Neuronal stem cell (in vitro differentiated cells): ENCODE results near the gene PRKCE.

ENCODE experiments used
- DNase-seq: peaks from one replicate; pipeline ENCODE4 v3.0.0-alpha.2; 2013; ENCODE audit warnings: low spot score
- H2AFZ ChIP-seq: one replicate; pipeline ENCODE4 v1.6.1; 2013; ENCODE audit warnings: mild to moderate bottlenecking, low read length, inconsistent platforms
- H2AK5ac ChIP-seq: 2 replicates; pipeline ENCODE4 v1.6.1; 2013; ENCODE audit warnings: low read depth, mild to moderate bottlenecking, inconsistent platforms, low read length, moderate library complexity, mixed read lengths
- H2BK120ac ChIP-seq: 2 replicates; pipeline ENCODE4 v1.6.1; 2013; ENCODE audit warnings: low read depth, mild to moderate bottlenecking, inconsistent platforms, low read length, moderate library complexity, mixed read lengths
- H2BK12ac ChIP-seq: one replicate; pipeline ENCODE4 v1.6.1; 2013; ENCODE audit warnings: low read length, inconsistent platforms
- H2BK15ac ChIP-seq: 2 replicates; pipeline ENCODE4 v1.6.1; 2013; ENCODE audit warnings: mild to moderate bottlenecking, low read length, inconsistent platforms, mixed read lengths
- H2BK5ac ChIP-seq: one replicate; pipeline ENCODE4 v1.6.1; 2013; ENCODE audit warnings: inconsistent platforms, mild to moderate bottlenecking, low read length, moderate library complexity
- H3K14ac ChIP-seq: one replicate; pipeline ENCODE4 v1.6.1; 2013; ENCODE audit warnings: low read length, inconsistent platforms
- H3K18ac ChIP-seq: 2 replicates; pipeline ENCODE4 v1.6.1; 2013; ENCODE audit warnings: low read length, inconsistent platforms
- H3K23ac ChIP-seq: 2 replicates; pipeline ENCODE4 v1.6.1; 2013; ENCODE audit warnings: low read depth, mild to moderate bottlenecking, mixed read lengths, low read length, inconsistent platforms; ENCODE audit not compliant: poor library complexity
- H3K27ac ChIP-seq: replicated peaks from 3 replicates; pipeline ENCODE4 v1.5.1; 2013; ENCODE audit warnings: low read length, inconsistent platforms
- H3K27me3 ChIP-seq, 3 experiments: 2 replicates each; pipeline ENCODE4 v1.6.1; 2013; ENCODE audit warnings: low read length in 3 of 3, mild to moderate bottlenecking in 2 of 3, inconsistent platforms in 1 of 3, low read depth in 1 of 3, mixed read lengths in 1 of 3, moderate library complexity in 1 of 3; ENCODE audit not compliant: control insufficient read depth in 3 of 3, insufficient read depth in 3 of 3
- H3K36me3 ChIP-seq, 2 donors: replicated peaks in 1 of 2; 2 replicates each; pipeline ENCODE4 v1.6.1; 2013; ENCODE audit warnings: low read length in 2 of 2; ENCODE audit not compliant: control insufficient read depth in 2 of 2, insufficient read depth in 2 of 2
- H3K4ac ChIP-seq: 2 replicates; pipeline ENCODE4 v1.6.1; 2013; ENCODE audit warnings: inconsistent platforms, mild to moderate bottlenecking, low read length, moderate library complexity
- H3K4me1 ChIP-seq, 2 donors: 1 replicate in 1 of 2; 2 replicates in 1 of 2; pipeline ENCODE4 v1.6.1; 2013; ENCODE audit warnings: low read length in 2 of 2, low read depth in 1 of 2; ENCODE audit not compliant: control insufficient read depth in 2 of 2, insufficient read depth in 1 of 2
- H3K4me2 ChIP-seq: one replicate; pipeline ENCODE4 v1.6.1; 2013; ENCODE audit warnings: mild to moderate bottlenecking, low read length, inconsistent platforms; ENCODE audit not compliant: insufficient read depth, poor library complexity, severe bottlenecking
- H3K4me3 ChIP-seq, 2 donors: 2 replicates each; pipeline ENCODE4 v1.5.1; 2013; ENCODE audit warnings: low read length in 2 of 2, mild to moderate bottlenecking in 2 of 2, inconsistent platforms in 1 of 2, moderate library complexity in 1 of 2
- H3K79me1 ChIP-seq: one replicate; pipeline ENCODE4 v1.6.1; 2013; ENCODE audit warnings: low read depth, mild to moderate bottlenecking, inconsistent platforms, low read length, moderate library complexity
- H3K9ac ChIP-seq: one replicate; pipeline ENCODE4 v1.6.1; 2013; ENCODE audit warnings: mild to moderate bottlenecking, low read depth, low read length, inconsistent platforms; ENCODE audit not compliant: poor library complexity
- H3K9me3 ChIP-seq, 2 donors: replicated peaks in 1 of 2; 2 replicates each; pipeline versions ENCODE3 to v1.6.1; 2013; ENCODE audit warnings: low read length in 2 of 2, mild to moderate bottlenecking in 2 of 2, inconsistent platforms in 1 of 2, low read depth in 1 of 2, mixed read lengths in 1 of 2, moderate library complexity in 1 of 2; ENCODE audit not compliant: control insufficient read depth in 2 of 2, insufficient read depth in 1 of 2
- H4K8ac ChIP-seq: one replicate; pipeline ENCODE4 v1.6.1; 2013; ENCODE audit warnings: low read depth, mild to moderate bottlenecking, inconsistent platforms, low read length, moderate library complexity
- H4K91ac ChIP-seq: one replicate; pipeline ENCODE4 v1.6.1; 2013; ENCODE audit warnings: low read length, low read depth, mild to moderate bottlenecking, inconsistent platforms; ENCODE audit not compliant: poor library complexity
- WGBS, 2 donors: extraction: QIAGEN DNeasy Blood & Tissue Kit; methylation state at CpG; one replicate each; pipeline ENCODE4 v1.1.7; 2013; ENCODE audit warnings: missing lambda C conversion rate in 2 of 2, mixed read lengths in 1 of 2; ENCODE audit not compliant: insufficient read length in 2 of 2, insufficient replicate concordance in 1 of 2; ENCODE audit errors: extremely low coverage in 2 of 2; 5-methylcytosine and 5-hydroxymethylcytosine counted together

PRKCE gene

DNA sequence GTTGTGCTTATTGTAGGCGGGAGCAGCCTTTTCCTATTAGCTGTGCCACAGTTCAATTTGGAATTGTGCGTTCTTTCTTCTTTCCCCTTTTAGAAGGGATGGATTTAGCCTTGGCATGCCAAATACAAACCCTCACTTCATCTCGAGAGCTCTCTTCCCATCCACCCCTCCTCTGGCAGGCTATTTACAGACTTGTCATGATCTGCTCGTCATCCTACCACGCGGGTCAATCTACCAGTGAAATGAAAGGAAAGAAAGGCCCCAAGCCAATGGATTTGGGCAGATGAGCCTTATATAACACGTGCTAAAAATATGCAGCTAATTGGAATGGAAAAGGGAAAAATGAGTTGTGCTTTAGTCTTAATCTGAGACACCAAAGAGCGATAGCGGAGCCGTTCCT lies 277.5 kb downstream of the PRKCE start:
- Histone ChIP-seq H3K4me2 (no peak overlapping the region), H3K27ac (no peak overlapping the region), H4K91ac (no peak overlapping the region), H2BK15ac (no peak overlapping the region), H3K79me1 (no peaks in the 10 kb centered on the region), H3K9ac (no peak overlapping the region), H4K8ac (no peak overlapping the region), H3K14ac (no peak overlapping the region), H3K27me3 (no peaks in the 10 kb centered on the region), H3K23ac (no peak overlapping the region), H3K9me3 (no peaks in the 10 kb centered on the region), H2BK5ac (no peak overlapping the region), H2AK5ac (no peak overlapping the region), H2AFZ (no peak overlapping the region), H3K4me1 (no peaks in the 10 kb centered on the region), H3K4ac (no peak overlapping the region), H2BK12ac (no peak overlapping the region), H2BK120ac (no peak overlapping the region), H3K18ac (no peak overlapping the region), H3K36me3 (no peaks in the 10 kb centered on the region), H3K4me3 (no peak overlapping the region)
- DNase-seq = no peak
- no CpG with 5 or more reads among the region's 10 CpGs for WGBS, 2 donors

DNA sequence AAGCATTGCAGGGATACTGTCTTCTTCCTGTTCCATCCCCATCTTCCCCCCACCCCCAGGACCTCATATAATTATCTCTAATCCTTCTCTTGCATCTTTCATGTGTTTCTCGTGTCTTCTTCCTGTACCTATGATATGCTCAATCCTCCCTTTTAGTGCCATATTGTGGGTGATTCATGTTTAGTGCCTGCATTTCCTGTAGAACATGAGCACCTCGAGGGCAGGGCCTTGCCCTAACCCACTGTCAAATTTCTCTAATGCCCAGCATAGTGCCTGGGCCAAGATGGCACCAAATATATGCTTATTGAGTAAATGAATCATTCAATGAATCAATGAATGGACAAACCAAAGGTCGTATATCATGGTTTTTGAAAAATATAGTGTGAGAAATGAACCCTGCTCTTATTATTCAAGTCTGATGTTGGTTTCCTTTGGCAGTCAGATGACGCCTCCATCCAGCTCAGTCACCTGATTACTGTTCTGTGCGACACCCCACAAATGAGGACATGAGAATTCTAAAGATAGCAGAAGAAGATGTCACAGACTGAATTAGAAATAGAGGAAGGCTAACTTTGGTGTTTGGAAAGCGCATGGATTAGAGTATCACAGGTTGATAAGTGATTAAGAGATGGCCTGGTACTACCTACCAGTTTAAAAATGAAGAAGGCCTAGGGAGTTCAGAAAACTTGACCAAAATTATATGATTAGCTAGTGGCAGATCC lies 278.4 kb downstream of the PRKCE start:
- no peak overlapping the region for H3K23ac ChIP-seq
- no peak overlapping the region for H4K91ac ChIP-seq
- no peaks in the 10 kb centered on the region for H3K27me3 ChIP-seq
- no peak overlapping the region for H3K4ac ChIP-seq
- H2AK5ac ChIP-seq = no peak overlapping the region
- no peak overlapping the region for H3K4me2 ChIP-seq
- DNase-seq = no peak
- WGBS, 2 donors = no CpG with 5 or more reads among the region's 6 CpGs
- no peak overlapping the region for H2BK5ac ChIP-seq
- no peak overlapping the region for H3K9ac ChIP-seq
- no peaks in the 10 kb centered on the region for H3K36me3 ChIP-seq
- no peak overlapping the region for H4K8ac ChIP-seq
- no peaks in the 10 kb centered on the region for H3K4me1 ChIP-seq
- no peak overlapping the region for H3K18ac ChIP-seq
- no peaks in the 10 kb centered on the region for H3K79me1 ChIP-seq
- no peak overlapping the region for H2BK15ac ChIP-seq
- H3K14ac ChIP-seq = no peak overlapping the region
- no peak overlapping the region for H2BK120ac ChIP-seq
- no peak overlapping the region for H2AFZ ChIP-seq
- no peak overlapping the region for H3K4me3 ChIP-seq
- H2BK12ac ChIP-seq = no peak overlapping the region
- no peak overlapping the region for H3K27ac ChIP-seq
- H3K9me3 ChIP-seq = no peaks in the 10 kb centered on the region

DNA sequence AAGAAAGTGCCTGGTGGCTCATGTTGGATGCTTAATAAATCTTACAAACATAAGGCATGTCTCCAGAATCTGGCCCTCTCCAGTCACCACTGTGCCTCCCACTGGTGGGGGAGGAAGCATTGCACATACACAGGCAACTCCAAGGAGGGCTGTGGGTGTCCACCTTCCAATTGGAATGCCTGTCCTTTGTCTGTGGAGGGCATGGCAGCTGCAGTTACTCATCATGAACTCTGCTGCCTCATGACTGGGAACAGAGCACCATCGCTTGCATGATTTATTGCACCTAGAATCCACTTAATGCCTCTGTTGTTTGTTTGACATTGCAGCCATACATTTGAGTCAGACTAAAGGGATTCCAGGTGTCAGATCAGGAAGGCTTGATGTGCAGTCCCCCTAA lies 278.9 kb downstream of the PRKCE start:
- Histone ChIP-seq H2AFZ (no peak overlapping the region), H2BK12ac (no peak overlapping the region), H4K91ac (no peak overlapping the region), H3K18ac (no peak overlapping the region), H3K23ac (no peak overlapping the region), H3K4me1 (no peaks in the 10 kb centered on the region), H3K36me3 (no peaks in the 10 kb centered on the region), H3K27ac (no peak overlapping the region), H2AK5ac (no peak overlapping the region), H2BK120ac (no peak overlapping the region), H3K9ac (no peak overlapping the region), H3K4me2 (no peak overlapping the region), H2BK15ac (no peak overlapping the region), H3K14ac (no peak overlapping the region), H4K8ac (no peak overlapping the region), H3K79me1 (no peaks in the 10 kb centered on the region), H3K9me3 (no peaks in the 10 kb centered on the region), H3K4me3 (peak overlapping the region in 1 of 2 donors; percentile 11), H3K4ac (no peak overlapping the region), H3K27me3 (no peaks in the 10 kb centered on the region), H2BK5ac (no peak overlapping the region)
- WGBS, 2 donors = no CpG with 5 or more reads among the region's 1 CpG
- DNase-seq = no peak

DNA sequence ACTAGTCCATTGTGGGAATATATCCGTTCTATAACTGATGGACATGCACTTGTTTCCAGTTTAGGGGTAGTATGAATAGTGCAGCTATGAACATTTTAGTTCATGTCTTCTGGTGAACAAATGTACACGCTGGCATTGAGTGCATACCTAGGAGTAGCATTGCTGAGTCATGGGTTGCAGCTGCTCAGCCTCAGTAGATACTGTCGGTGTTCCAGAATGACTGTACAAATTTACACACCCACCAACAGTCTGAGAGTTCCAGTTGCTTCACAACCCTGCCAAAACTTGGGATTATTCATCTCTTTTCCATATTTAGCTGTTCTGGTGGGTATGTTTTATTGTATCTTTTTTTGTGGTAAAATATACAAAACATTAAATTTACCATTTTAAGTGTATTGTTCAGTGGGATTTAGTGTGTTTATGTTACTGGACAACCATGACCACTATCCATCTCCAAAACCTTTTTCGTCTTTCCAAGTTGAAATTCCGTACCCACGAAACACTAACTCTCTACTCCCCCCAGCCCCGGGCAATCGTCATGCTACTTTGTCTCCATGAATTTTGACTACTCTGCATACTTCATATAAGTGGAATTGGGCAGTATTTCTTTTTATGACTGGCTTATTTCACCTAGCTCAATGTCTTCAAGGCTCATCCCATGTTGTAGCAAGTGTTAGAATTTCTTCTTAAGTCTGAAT lies 281.0 kb downstream of the PRKCE start:
- no peak overlapping the region for H2AK5ac ChIP-seq
- H4K91ac ChIP-seq = no peak overlapping the region
- no peak overlapping the region for H3K4me2 ChIP-seq
- H2BK5ac ChIP-seq = no peak overlapping the region
- H3K23ac ChIP-seq = no peak overlapping the region
- no peak overlapping the region for H2AFZ ChIP-seq
- H2BK15ac ChIP-seq = no peak overlapping the region
- H3K27ac ChIP-seq = no peak overlapping the region
- H3K4me3 ChIP-seq = no peak overlapping the region
- no peak overlapping the region for H4K8ac ChIP-seq
- H3K18ac ChIP-seq = no peak overlapping the region
- H3K4me1 ChIP-seq = peaks cover 2 to 4% of the 10 kb centered on the region in 2 donors
- H3K9me3 ChIP-seq = no peaks in the 10 kb centered on the region
- H3K14ac ChIP-seq = no peak overlapping the region
- DNase-seq = no peak
- WGBS, 2 donors = no CpG with 5 or more reads among the region's 8 CpGs
- H3K4ac ChIP-seq = no peak overlapping the region
- H2BK12ac ChIP-seq = no peak overlapping the region
- no peaks in the 10 kb centered on the region for H3K79me1 ChIP-seq
- no peak overlapping the region for H2BK120ac ChIP-seq
- H3K9ac ChIP-seq = no peak overlapping the region
- H3K36me3 ChIP-seq = no peaks in the 10 kb centered on the region
- no peaks in the 10 kb centered on the region for H3K27me3 ChIP-seq
